ENCODE results near the gene BMPR2.

The BMPR2 gene

DNA sequence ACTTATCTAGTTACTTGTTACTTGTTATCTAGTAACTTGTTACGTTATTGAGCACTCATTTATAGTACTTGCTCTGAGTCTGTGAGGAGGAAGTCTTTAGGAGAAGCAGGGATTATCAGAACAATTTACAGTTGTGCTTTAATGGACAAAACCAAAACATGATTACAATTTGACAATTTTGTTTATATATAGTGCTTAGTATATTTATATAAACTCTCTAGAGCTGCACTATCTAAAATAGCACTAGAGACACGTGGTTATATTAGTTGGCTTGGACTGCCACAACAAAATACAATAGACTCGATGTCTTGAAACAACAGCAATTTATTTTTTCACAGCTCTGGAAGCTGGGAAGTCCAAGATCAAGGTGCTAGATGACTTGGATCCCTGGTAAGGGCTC, 78.4 kb downstream of the BMPR2 start:
- H3K36me3 ChIP-seq (ENCODE audit: control insufficient read depth, low read length): no peaks in the 10 kb centered on the region
- no peak for TF ChIP-seq EZH2phosphoT487 (IDR thresholded peaks at IDR 0.05; ENCODE audit: borderline replicate concordance, low read length)
- TF ChIP-seq, protein P1, sequence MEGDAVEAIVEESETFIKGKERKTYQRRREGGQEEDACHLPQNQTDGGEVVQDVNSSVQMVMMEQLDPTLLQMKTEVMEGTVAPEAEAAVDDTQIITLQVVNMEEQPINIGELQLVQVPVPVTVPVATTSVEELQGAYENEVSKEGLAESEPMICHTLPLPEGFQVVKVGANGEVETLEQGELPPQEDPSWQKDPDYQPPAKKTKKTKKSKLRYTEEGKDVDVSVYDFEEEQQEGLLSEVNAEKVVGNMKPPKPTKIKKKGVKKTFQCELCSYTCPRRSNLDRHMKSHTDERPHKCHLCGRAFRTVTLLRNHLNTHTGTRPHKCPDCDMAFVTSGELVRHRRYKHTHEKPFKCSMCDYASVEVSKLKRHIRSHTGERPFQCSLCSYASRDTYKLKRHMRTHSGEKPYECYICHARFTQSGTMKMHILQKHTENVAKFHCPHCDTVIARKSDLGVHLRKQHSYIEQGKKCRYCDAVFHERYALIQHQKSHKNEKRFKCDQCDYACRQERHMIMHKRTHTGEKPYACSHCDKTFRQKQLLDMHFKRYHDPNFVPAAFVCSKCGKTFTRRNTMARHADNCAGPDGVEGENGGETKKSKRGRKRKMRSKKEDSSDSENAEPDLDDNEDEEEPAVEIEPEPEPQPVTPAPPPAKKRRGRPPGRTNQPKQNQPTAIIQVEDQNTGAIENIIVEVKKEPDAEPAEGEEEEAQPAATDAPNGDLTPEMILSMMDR (IDR thresholded peaks at IDR 0.05; ENCODE audit: low read depth, low read length, poor library complexity, severe bottlenecking): no peak
- H3K9me2 ChIP-seq (replicated peaks; ENCODE audit: control insufficient read depth, low read length): no peaks in the 10 kb centered on the region
- no peaks in the 10 kb centered on the region for H3K9me3 ChIP-seq (ENCODE audit: control insufficient read depth, insufficient read depth, low read length)
- no peaks in the 10 kb centered on the region for H4K20me1 ChIP-seq (ENCODE audit: control insufficient read depth, insufficient read depth, low read depth, low read length)
- H3K79me2 ChIP-seq (ENCODE audit: control insufficient read depth, low read length): no peaks in the 10 kb centered on the region
- no peak overlapping the region for H3K27ac ChIP-seq (ENCODE audit: low read depth, low read length)
- no peak overlapping the region for H3K4me2 ChIP-seq (ENCODE audit: low read length)
- no peaks in the 10 kb centered on the region for H3K4me1 ChIP-seq (ENCODE audit: control insufficient read depth, low read length)
- H3F3A ChIP-seq (ENCODE audit: control insufficient read depth, insufficient read depth): no peaks in the 10 kb centered on the region
- no peak overlapping the region for H3K4me3 ChIP-seq (ENCODE audit: low read length)
- no peaks in the 10 kb centered on the region for H3K27me3 ChIP-seq (ENCODE audit: control insufficient read depth, low read length)

DNA sequence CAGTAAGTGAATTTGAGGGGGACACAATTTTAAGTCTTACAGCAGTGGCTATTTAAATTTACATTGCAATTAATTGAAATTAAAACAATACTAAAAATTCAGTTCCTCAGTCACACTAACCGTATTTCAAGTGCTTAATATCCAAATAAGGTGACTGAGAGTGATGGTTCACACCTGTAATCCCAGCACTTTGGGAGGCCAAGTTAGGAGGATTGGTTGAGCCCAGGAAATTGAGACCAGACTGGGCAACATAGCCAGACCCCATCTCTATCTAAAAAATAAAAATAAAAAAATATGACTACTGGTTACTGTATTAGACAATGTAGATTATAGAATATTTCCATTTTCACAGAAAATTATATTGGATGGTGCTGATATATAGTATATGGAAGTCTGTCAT, 79.0 kb downstream of the BMPR2 start:
- H4K20me1 ChIP-seq (ENCODE audit: control insufficient read depth, insufficient read depth, low read depth, low read length): no peaks in the 10 kb centered on the region
- no peaks in the 10 kb centered on the region for H3K9me3 ChIP-seq (ENCODE audit: control insufficient read depth, insufficient read depth, low read length)
- H3K4me3 ChIP-seq (ENCODE audit: low read length): no peak overlapping the region
- no peaks in the 10 kb centered on the region for H3F3A ChIP-seq (ENCODE audit: control insufficient read depth, insufficient read depth)
- no peaks in the 10 kb centered on the region for H3K27me3 ChIP-seq (ENCODE audit: control insufficient read depth, low read length)
- H3K4me1 ChIP-seq (ENCODE audit: control insufficient read depth, low read length): no peaks in the 10 kb centered on the region
- no peaks in the 10 kb centered on the region for H3K36me3 ChIP-seq (ENCODE audit: control insufficient read depth, low read length)
- no peak overlapping the region for H3K27ac ChIP-seq (ENCODE audit: low read depth, low read length)
- no peak overlapping the region for H3K4me2 ChIP-seq (ENCODE audit: low read length)
- no peaks in the 10 kb centered on the region for H3K79me2 ChIP-seq (ENCODE audit: control insufficient read depth, low read length)
- TF ChIP-seq, protein P1 (IDR thresholded peaks at IDR 0.05; ENCODE audit: low read depth, low read length, poor library complexity, severe bottlenecking): no peak
- no peak for TF ChIP-seq EZH2phosphoT487 (IDR thresholded peaks at IDR 0.05; ENCODE audit: borderline replicate concordance, low read length)
- H3K9me2 ChIP-seq (replicated peaks; ENCODE audit: control insufficient read depth, low read length): no peaks in the 10 kb centered on the region

DNA sequence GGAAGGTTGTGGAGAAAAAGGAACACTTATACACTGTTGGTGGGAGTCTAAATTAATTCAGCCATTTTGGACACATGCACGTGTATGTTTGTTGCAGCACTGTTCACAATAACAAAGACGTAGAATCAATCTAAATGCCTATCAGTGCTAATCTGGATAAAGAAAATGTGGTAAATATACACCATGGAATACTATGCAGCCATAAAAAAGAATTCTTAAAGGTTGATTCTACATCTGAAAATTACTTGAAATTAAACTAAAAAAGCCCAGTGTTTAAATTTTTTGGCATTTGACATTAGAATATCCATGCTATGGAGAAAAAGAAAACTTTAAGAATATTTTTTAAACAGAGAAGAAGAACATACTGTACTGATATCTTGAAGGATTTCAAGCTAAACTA, 84.0 kb downstream of the BMPR2 start:
- Histone ChIP-seq H3F3A (ENCODE audit: control insufficient read depth, insufficient read depth) (no peaks in the 10 kb centered on the region), H3K27me3 (ENCODE audit: control insufficient read depth, low read length) (no peaks in the 10 kb centered on the region), H3K36me3 (ENCODE audit: control insufficient read depth, low read length) (no peaks in the 10 kb centered on the region), H4K20me1 (ENCODE audit: control insufficient read depth, insufficient read depth, low read depth, low read length) (no peaks in the 10 kb centered on the region), H3K9me3 (ENCODE audit: control insufficient read depth, insufficient read depth, low read length) (no peaks in the 10 kb centered on the region), H3K9me2 (replicated peaks; ENCODE audit: control insufficient read depth, low read length) (no peaks in the 10 kb centered on the region), H3K79me2 (ENCODE audit: control insufficient read depth, low read length) (no peaks in the 10 kb centered on the region), H3K4me1 (ENCODE audit: control insufficient read depth, low read length) (no peaks in the 10 kb centered on the region), H3K27ac (ENCODE audit: low read depth, low read length) (no peak overlapping the region), H3K4me2 (ENCODE audit: low read length) (no peak overlapping the region), H3K4me3 (ENCODE audit: low read length) (no peak overlapping the region)
- TF ChIP-seq EZH2phosphoT487 (IDR thresholded peaks at IDR 0.05; ENCODE audit: borderline replicate concordance, low read length): no peak
- TF ChIP-seq, protein P1 (IDR thresholded peaks at IDR 0.05; ENCODE audit: low read depth, low read length, poor library complexity, severe bottlenecking): no peak

DNA sequence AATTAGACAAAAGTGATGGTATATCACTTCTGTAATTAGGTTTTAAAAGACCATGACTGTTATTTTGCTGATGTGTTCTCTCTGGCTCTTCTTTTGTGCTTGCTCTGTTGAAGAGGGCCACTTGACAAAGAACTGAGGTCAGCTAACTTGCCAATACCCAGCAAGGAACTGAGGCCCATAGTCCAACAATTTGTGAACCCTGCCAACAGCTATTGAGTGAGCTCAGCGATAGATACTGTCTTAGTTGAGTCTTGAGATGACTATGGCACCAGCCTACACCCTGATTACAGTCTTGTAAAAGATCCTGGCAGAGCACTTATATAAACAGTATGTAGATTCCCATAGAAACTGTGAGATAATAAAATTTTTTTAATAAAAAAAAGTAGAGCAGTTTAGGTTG, 103.0 kb downstream of the BMPR2 start:
- no peak overlapping the region for H3K27ac ChIP-seq (ENCODE audit: low read depth, low read length)
- H3K9me2 ChIP-seq (replicated peaks; ENCODE audit: control insufficient read depth, low read length): no peaks in the 10 kb centered on the region
- H3K36me3 ChIP-seq (ENCODE audit: control insufficient read depth, low read length): no peaks in the 10 kb centered on the region
- TF ChIP-seq EZH2phosphoT487 (IDR thresholded peaks at IDR 0.05; ENCODE audit: borderline replicate concordance, low read length): no peak
- TF ChIP-seq, protein P1 (IDR thresholded peaks at IDR 0.05; ENCODE audit: low read depth, low read length, poor library complexity, severe bottlenecking): no peak
- H3K4me2 ChIP-seq (ENCODE audit: low read length): no peak overlapping the region
- no peak overlapping the region for H3K4me3 ChIP-seq (ENCODE audit: low read length)
- H3K27me3 ChIP-seq (ENCODE audit: control insufficient read depth, low read length): no peaks in the 10 kb centered on the region
- no peaks in the 10 kb centered on the region for H3F3A ChIP-seq (ENCODE audit: control insufficient read depth, insufficient read depth)
- H3K79me2 ChIP-seq (ENCODE audit: control insufficient read depth, low read length): no peaks in the 10 kb centered on the region
- H3K4me1 ChIP-seq (ENCODE audit: control insufficient read depth, low read length): no peaks in the 10 kb centered on the region
- no peaks in the 10 kb centered on the region for H4K20me1 ChIP-seq (ENCODE audit: control insufficient read depth, insufficient read depth, low read depth, low read length)
- H3K9me3 ChIP-seq (ENCODE audit: control insufficient read depth, insufficient read depth, low read length): no peaks in the 10 kb centered on the region

Measured in DOHH2 (cell line).